HG03520 (cell line): ENCODE data around the gene CNGA1.
A peak's percentile ranks its signal among the peaks of the same experiment; 100 is the strongest.

ENCODE experiments used
- ATAC-seq: cut with Tn5 transposase; IDR thresholded peaks from one replicate; pipeline ENCODE4 v1.9.1; 2021; ENCODE audit warnings: mild to moderate bottlenecking, moderate library complexity; ENCODE audit not compliant: unreplicated experiment

The CNGA1 gene

GRCh38 chr4:48016141-48017107 lies at the start of gene CNGA1, which contains the start of gene NIPAL1:
TSS of gene CNGA1 (minus strand) at chr4:48016681. CDS start at chr4:47952689, 63,992 bp downstream.
TSS of gene NIPAL1 (plus strand) at chr4:48016772. CDS start at chr4:48016840, 68 bp downstream.
- ATAC-seq = peak; percentile 82

- ATAC-seq = peak; percentile 65
Observed at GRCh38 chr4:48065587-48066052, 49.1 kb upstream of the CNGA1 start.

- ATAC-seq = no peak
Observed at GRCh38 chr4:48064349-48064748, 47.9 kb upstream of the CNGA1 start.

GRCh38 chr4:48058617-48059530 lies 42.4 kb upstream of the CNGA1 start:
- no peak for ATAC-seq

DNA sequence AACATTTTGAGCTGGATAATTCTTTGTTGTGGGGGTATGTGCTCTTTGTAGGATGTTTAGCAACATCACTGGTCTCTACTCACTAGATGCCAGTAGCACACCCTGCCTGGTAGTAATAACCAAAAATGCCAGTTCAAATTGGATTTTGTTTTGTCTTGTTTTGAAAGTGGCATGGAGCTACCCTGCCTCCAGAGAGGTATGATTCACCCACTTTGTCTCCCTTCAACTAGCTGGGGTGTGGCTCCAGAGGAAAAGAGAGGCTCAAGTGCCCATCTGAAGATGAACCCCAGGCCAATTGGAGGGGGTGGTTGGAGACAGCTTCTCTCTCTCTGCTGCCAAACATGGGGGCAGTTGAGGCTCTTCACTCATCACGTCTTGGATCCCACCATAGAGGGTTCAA lies 34.6 kb upstream of the CNGA1 start:
- ATAC-seq = no peak

DNA sequence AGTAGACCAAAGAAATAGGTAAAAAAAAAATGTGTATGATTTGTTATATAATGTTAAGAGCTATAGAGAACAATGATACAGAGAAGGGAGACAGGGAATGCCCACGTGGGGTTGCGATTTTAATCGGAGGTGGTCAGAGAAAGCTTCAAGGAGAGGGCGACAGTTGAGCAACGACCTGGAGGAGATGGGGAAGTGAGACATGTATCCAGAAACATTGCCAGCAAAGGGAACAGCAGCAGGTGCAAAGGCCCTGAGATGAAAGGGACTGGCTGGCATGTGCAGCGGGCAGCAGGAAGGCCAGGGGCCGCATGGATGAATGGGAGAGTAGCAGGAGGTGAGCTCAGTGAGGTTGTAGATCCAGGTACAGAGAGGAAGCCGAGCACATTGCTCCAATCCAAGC lies 33.0 kb upstream of the CNGA1 start:
- no peak for ATAC-seq

GRCh38 chr4:48047896-48048295 lies 31.4 kb upstream of the CNGA1 start:
- ATAC-seq = no peak

DNA sequence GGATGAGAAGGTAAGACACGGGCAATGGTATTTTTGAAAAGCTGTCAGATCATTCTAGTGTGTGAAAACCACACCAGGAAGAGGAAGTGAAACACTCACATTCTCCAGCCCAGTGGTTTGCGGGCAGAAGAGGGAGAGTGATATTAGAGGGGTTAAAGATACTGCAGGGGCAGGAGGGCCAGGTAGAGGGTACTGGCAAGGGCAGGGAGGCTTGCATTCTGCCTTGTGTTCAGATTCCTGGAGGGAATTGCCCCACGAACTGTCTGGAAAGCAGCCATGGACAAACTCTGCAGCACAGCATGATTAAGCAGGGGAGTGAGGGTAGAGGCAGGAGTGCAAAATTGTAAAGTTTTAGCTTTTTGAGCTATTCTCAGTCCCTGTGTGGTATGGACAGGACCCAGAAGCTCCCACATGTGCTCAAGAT lies 31.0 kb upstream of the CNGA1 start:
- ATAC-seq = peak; percentile 98

DNA sequence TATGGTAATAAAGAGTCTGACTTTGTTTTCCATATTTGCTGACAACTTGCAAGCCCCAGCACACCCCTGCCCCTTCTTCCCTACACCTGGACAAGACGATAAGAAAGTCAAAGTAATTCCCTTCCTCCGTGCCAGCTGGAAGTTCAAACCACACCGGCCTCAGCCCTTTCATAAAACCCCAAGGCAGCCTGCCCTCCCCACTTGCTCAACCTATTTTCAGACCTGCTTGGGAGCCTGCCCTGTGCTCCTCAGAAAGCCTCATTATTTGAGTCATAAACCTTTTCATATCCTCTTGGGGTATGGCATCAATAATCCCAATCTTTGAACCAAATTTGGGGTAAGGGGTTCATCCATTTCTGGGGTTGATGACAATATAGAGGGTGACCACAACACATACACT lies 29.6 kb upstream of the CNGA1 start:
- no peak for ATAC-seq

DNA sequence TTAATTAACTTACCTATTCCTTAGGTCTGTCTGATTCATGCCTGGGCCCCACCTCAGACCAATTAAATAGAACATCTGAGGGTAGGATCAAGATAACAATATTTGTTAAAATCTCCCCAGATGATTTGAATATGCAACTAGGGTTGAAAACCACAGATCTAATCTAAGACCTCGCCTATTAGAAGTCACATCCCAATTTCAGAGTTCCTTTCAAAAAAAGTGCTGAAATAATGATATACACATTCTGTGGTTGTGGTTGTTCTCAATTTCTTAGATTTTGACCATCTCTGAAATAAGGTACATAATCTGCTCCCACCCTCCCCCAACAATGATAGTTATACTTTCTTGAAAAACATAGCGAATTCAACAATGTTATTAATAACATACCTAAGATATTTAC lies 27.8 kb upstream of the CNGA1 start:
- no peak for ATAC-seq

GRCh38 chr4:48043504-48043903 lies 27.0 kb upstream of the CNGA1 start:
- ATAC-seq = no peak

GRCh38 chr4:48042979-48043461 lies 26.5 kb upstream of the CNGA1 start:
- ATAC-seq = no peak

GRCh38 chr4:48041535-48042137 lies 25.2 kb upstream of the CNGA1 start:
- no peak for ATAC-seq

GRCh38 chr4:48039561-48039960 lies 23.1 kb upstream of the CNGA1 start:
- ATAC-seq = no peak

DNA sequence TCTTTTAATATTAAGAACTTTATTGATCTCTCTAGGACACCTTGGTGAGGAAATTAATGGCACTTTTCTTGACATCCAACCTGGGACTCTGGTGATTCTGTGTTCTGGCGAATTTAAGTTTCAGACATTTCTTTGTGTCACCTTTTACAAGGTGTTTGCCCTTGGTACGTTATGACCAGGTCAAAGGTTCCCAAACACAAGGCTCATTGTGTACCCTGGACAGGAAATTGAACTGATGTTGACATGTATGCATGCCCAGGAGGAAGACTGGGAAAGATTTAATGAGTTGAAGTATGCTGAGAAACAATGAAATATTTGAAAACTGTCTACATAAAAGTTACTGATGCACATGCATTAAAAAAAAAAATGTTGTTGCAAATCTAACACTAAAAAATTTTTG lies 22.2 kb upstream of the CNGA1 start:
- no peak for ATAC-seq

DNA sequence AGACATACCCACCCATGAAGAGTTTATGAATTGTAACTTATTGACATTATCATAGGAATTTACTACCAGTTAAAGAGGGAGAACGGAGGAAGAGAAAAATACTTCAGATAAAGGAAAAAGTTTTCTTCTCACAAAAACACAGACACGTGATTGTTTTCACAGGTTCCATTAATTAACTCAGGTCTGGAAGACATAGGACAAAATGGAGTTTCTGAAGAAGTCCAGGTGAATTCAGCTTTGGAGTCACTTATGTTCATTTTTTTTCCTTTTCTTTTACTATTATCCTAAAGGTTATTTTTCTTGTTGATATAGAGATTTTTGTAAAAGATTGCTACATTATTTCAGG lies 20.6 kb upstream of the CNGA1 start:
- ATAC-seq = no peak

- no peak for ATAC-seq
Observed at GRCh38 chr4:48035952-48036351, 19.5 kb upstream of the CNGA1 start.

DNA sequence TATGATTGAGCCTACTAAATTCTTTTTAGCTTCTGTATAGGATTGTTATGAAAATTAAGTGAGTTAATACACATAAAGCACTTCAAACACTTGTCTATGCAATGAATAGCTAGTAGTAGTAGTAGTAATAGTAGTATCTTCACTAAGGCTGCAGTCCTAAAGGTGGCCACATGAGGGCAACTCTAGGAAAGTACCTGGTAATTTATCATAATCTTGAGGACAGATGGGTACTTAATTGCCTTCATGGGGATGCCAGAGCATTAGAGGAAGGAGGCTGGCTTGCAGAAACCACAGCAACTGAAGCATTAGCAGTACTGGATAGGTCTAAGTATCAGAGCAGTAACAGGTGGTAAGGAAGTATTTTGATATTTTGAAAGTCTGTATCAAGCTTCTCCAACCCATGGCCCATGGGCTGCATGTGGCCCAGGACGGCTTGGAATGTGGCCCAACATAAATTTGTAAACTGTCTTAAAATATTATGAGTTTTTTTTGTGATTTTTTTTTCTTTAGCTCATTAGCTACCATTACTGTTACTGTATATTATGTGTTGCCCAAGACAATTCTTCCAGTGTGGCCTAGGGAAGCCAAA lies 17.4 kb upstream of the CNGA1 start:
- peak; percentile 31 for ATAC-seq

GRCh38 chr4:48033412-48033811 lies 16.9 kb upstream of the CNGA1 start:
- ATAC-seq = no peak

DNA sequence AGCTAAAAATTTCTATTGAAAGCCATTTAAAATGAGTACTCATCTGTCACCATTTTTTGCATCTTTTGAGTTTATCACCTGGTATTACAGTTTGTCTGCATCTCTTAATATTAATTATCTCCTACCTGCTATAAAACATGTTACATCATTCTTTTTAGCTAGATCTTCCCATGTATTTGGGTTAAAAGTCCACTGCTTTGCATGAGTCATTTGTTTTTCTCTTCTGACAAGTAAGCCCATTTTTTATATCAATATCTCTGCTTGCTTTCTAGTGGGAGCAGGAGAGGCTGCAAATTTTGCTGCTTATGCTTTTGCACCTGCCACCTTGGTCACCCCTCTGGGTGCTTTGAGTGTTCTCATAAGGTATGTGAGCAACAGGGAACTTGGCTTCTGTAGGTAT lies 16.2 kb upstream of the CNGA1 start:
- ATAC-seq = no peak
